ENCODE measurements around the gene MAMLD1.

The MAMLD1 gene

GRCh38 chrX:150355913-150356312 lies 7.2 kb upstream of the MAMLD1 start:
- no peak for DNase-seq (ENCODE audit: low read depth in 2 of 2)

- no peak for DNase-seq (ENCODE audit: low read depth in 2 of 2)
Measured at GRCh38 chrX:150357790-150358189, 5.3 kb upstream of the MAMLD1 start.

GRCh38 chrX:150358651-150359050 lies 4.5 kb upstream of the MAMLD1 start:
- no peak for DNase-seq (ENCODE audit: low read depth in 2 of 2)

GRCh38 chrX:150360331-150360730 lies 2.8 kb upstream of the MAMLD1 start:
- no peak for DNase-seq (ENCODE audit: low read depth in 2 of 2)

GRCh38 chrX:150361070-150361776 lies 1.9 kb upstream of the MAMLD1 start:
- DNase-seq (ENCODE audit: low read depth in 2 of 2) = no peak

- DNase-seq (ENCODE audit: low read depth in 2 of 2) = no peak
Measured at GRCh38 chrX:150361777-150362351, 1.3 kb upstream of the MAMLD1 start.

GRCh38 chrX:150363561-150364346 lies 637 bp downstream of the MAMLD1 start:
- no peak for DNase-seq (ENCODE audit: low read depth in 2 of 2)

GRCh38 chrX:150364347-150365050 lies 1.4 kb downstream of the MAMLD1 start:
- no peak for DNase-seq (ENCODE audit: low read depth in 2 of 2)

- DNase-seq (ENCODE audit: low read depth in 2 of 2) = peak in 1 of 2 donors; percentile 47
Measured at GRCh38 chrX:150365051-150365989, 2.2 kb downstream of the MAMLD1 start.

GRCh38 chrX:150365990-150366911 lies 3.1 kb downstream of the MAMLD1 start:
- no peak for DNase-seq (ENCODE audit: low read depth in 2 of 2)

- DNase-seq (ENCODE audit: low read depth in 2 of 2) = no peak
Measured at GRCh38 chrX:150366951-150367545, 3.9 kb downstream of the MAMLD1 start.

GRCh38 chrX:150370589-150371312 lies 7.6 kb downstream of the MAMLD1 start:
- no peak for DNase-seq (ENCODE audit: low read depth in 2 of 2)

- no peak for DNase-seq (ENCODE audit: low read depth in 2 of 2)
Measured at GRCh38 chrX:150371877-150372276, 8.8 kb downstream of the MAMLD1 start.

GRCh38 chrX:150372280-150372679 lies 9.2 kb downstream of the MAMLD1 start:
- DNase-seq (ENCODE audit: low read depth in 2 of 2) = no peak

GRCh38 chrX:150372756-150373155 lies 9.6 kb downstream of the MAMLD1 start:
- no peak for DNase-seq (ENCODE audit: low read depth in 2 of 2)

- DNase-seq (ENCODE audit: low read depth in 2 of 2) = no peak
Measured at GRCh38 chrX:150375243-150375770, 12.2 kb downstream of the MAMLD1 start.

- no peak for DNase-seq (ENCODE audit: low read depth in 2 of 2)
Measured at GRCh38 chrX:150377005-150377404, 13.9 kb downstream of the MAMLD1 start.

GRCh38 chrX:150405006-150405405 lies 41.9 kb downstream of the MAMLD1 start:
- no peak for DNase-seq (ENCODE audit: low read depth in 2 of 2)

GRCh38 chrX:150405576-150405975 lies 42.5 kb downstream of the MAMLD1 start:
- DNase-seq (ENCODE audit: low read depth in 2 of 2) = no peak

Data from stimulated activated CD8-positive, alpha-beta memory T cell treated with anti-CD3 and anti-CD28 coated beads, Interleukin-7, amount 100 ng/mL, for 1 hour (primary cell).